Fibroblast of peridontal ligament (primary cell): ENCODE results near the gene DCC.
"Not testable (repeated sequence)": the region's sequence is repeated elsewhere in the genome, so short reads cannot be mapped to it uniquely, and the experiment has no call there.

Experiments
- DNase-seq: peaks from one replicate; pipeline ENCODE4 v3.0.0-alpha.2; 2010; ENCODE audit errors: extremely low read depth

DCC gene

GRCh38 chr18:53408271-53408670 lies 1068.3 kb downstream of the DCC start:
- no peak for DNase-seq

GRCh38 chr18:53411511-53411910 lies 1071.5 kb downstream of the DCC start:
- DNase-seq: no peak

- DNase-seq: no peak
Observed at GRCh38 chr18:53417003-53417402, 1077.0 kb downstream of the DCC start.

GRCh38 chr18:53421869-53422268 lies 1081.9 kb downstream of the DCC start:
- no peak for DNase-seq

DNA sequence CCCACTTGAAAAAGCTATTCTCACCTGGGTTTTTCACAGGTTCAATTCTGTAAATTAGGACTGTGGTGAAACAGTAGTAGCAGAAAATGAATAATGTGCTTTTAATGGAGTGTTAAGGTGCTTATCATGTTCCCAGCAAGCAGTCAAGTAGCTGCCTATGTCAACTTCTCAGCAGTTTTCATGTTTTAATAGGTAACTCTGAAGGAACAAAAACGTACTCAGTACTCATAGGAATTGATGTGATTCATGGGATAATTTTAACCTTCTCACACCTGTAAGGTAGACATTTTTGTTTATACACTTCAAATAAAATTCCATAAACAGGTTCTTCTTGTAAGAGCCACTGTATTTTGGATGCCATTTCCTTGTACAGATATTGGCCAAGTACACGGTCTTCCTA lies 1082.9 kb downstream of the DCC start:
- no peak for DNase-seq

DNA sequence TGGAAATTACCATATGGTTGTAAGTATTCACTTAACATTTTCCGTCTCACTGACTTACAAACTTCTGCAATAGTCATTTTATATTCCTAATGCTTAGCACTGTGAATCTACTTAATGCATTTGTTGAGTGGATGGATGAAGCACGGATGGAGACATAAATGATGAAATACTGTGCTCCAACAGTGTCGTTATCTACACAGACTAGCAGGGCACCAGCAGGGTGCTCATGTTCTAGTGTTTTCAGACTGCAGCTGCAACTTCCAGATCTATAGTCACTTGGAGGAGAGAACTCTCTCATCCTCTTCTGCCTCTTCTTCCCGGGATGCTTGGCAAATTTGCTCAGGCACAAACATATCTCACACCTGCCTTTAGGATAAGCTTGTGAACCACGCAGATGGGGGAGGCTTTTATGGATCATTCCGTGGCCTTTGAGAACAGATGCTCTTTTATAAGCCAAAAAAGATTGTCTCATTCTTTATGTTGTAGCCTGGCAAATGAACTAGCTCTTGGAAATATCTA lies 1086.7 kb downstream of the DCC start:
- no peak for DNase-seq

DNA sequence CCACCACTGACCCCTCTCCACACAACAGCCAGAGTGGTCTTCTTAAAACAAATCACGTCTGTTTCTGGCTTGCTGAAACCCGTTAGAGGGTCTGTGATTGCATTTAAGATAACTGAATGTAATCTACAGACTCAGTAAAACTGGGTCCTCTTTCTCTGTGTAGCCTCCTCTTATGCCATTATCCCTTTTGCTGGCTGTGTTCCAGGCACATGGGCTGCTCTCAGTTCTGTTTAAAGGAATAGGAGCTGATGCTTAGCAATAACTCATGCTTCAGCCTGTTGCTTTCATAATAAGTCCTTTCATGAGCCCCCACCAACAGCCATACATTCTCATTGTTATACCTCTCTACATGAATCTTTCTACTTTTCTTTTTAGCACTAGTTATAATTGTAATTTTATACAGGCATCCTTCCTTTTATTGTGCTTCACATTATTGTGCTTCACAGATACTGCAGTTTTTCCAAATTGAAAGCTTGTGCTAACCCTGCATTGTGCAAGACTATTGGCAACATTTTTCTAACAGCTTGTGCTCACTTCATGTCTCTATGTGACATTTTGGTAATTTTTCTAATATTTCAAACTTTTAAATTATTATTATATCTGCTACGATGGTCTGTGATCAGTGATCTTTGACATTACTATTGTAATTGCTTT lies 1101.9 kb downstream of the DCC start:
- no peak for DNase-seq

GRCh38 chr18:53442415-53442783 lies 1102.4 kb downstream of the DCC start:
- DNase-seq: no peak

DNA sequence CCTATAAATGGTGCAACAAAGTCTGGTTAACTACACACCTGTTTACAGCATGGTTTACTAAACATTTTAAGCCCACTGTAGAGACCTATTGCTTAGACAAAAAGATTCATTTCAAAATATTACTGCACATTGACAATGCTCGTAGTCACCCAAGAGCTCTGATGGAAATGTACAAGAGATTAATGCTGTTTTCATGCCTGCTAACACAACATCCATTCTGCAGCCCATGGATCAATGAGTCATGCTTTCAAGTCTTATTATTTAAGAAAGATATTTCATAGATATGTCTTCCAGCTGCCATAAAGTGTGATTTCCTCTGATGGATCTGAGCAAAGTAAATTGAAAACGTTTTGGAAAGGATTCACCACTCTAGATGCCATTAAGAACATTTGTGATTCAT lies 1103.3 kb downstream of the DCC start:
- DNase-seq: no peak

- no peak for DNase-seq
Observed at GRCh38 chr18:53443831-53444230, 1103.8 kb downstream of the DCC start.

GRCh38 chr18:53451902-53452301 lies 1111.9 kb downstream of the DCC start:
- DNase-seq: no peak

GRCh38 chr18:53457068-53457467 lies 1117.1 kb downstream of the DCC start:
- peak; percentile 6 for DNase-seq

- DNase-seq: no peak
Observed at GRCh38 chr18:53458268-53458667, 1118.3 kb downstream of the DCC start.

DNA sequence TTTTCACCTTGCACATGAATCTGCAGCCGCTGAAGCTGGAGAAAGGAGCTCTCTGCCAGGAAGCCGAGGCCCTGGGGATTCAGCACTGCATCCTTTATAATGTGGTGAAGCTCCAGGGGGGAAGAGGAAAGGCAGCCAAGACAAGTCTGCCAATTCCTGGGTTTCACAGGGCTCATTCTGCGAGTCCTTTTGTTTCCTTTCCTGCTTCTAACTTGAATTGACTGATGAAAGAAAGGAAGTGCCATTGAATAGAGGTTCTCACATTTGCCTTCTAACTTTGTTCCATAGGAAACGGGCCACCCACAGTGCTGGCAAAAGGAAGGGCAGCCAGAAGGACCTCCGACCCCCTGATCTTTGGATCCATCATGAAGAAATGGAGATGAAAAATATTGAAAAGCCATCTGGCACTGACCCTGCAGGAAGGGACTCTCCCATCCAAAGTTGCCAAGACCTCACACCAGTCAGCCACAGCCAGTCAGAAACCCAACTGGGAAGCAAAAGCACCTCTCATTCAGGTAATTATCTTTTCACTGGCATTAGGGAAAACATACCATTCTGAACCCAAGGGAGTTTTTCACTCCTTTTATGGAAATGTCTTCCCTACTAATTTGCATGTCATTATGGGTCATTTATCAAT lies 1119.1 kb downstream of the DCC start:
- DNase-seq: no peak

DNA sequence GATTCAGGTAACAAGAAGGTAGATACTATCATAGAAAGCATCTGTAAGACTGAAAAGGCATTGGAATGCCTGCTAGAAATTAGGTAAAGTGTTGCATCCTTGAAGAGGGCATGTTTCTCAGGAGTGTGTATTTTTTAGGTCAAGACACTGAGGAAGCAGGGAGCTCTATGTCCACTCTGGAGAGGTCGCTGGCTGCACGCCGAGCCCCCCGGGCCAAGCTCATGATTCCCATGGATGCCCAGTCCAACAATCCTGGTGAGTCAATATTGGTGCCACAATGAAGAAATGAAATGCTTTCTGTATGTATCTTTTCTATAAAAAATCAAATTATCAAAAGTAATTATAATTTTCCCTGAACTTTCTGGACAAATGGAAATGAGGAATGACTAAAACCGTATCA lies 1127.8 kb downstream of the DCC start:
- no peak for DNase-seq

- DNase-seq: not testable (repeated sequence)
Observed at GRCh38 chr18:53468173-53468572, 1128.2 kb downstream of the DCC start.

DNA sequence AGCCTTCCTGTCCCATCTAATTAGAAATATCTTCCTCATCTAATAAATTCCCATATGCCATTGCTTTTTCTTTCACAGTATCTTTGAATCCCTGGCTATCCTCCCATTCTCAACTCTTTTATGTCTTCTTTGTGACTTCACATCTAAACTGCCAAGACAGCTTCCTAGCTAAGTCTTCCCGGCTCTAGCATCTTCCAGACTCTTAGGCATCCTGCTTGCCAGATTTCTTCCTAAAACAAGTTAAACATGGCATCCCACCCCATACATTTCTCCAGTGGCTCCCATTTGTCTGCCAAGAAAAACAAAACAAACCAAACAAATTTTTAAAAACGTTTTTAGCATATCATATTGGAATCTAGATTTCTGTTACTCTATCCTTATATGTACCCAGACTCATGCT lies 1132.5 kb downstream of the DCC start:
- no peak for DNase-seq

DNA sequence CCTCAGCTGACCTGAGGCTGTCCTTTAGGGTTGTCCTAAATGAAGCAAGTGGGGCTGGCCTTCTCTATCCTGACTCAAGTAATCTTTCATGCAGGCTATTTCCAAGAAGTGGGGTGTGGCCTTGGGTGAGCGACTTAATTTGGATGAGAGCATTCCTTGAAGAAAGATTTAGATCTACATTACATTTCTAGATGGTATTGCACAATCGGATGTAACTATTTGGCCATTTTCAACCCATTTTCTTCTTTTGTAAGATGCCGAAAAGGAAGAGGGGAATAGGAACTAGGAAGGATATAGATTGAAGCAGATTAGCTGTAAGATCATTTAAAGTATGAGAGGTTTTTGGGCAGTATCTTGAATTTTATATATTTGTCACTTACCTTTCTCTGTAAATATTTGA lies 1138.2 kb downstream of the DCC start:
- no peak for DNase-seq

GRCh38 chr18:53486296-53486695 lies 1146.3 kb downstream of the DCC start:
- DNase-seq: no peak

GRCh38 chr18:53489266-53489665 lies 1149.3 kb downstream of the DCC start:
- no peak for DNase-seq

DNA sequence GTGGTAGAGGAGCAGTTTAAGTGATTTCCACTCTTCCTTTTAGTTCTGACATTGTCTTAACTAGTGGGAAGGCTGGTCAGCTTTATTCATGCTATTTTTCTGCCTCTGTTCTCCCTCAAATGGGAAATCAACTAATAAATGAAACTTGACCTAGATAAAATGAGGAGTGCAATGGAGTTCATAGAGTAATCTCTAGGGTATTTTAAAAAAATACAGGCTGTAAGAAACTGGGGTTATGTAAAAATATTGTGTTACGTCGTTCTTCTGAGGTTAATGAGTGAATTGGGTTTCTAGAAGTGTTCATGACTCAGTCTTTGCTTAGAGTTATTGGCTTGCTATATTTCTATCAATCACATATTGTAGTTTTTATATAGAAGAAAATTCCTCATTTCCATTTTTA lies 1150.0 kb downstream of the DCC start:
- no peak for DNase-seq

DNA sequence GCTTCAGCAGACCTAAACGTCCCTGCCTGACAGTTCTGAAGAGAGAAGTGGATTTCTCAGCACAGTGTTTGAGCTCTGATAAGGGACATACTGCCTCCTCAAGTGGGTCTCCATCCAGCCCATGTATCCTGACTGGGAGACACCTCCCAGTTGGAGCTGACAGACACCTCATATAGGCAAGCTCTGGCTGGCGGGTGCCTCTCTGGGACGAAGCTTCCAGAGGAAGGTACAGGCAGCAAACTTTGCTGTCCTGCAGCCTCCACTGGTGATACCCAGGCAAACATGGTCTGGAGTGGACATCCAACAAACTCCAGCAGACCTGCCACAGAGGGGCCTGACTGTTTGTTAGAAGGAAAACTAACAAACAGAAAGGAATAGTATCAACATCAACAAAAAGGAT lies 1156.0 kb downstream of the DCC start:
- no peak for DNase-seq

- DNase-seq: no peak
Observed at GRCh38 chr18:53503914-53504441, 1164.0 kb downstream of the DCC start.
